ENCODE measurements around the gene RELN. TPM values are rescaled to one million over a fixed set of nuclear protein-coding genes. Genes with fewer than 3 reads are reported as not detected.
"Not testable (repeated sequence)": the region's sequence is repeated elsewhere in the genome, so short reads cannot be mapped to it uniquely, and the experiment has no call there.

RELN gene
- 2.1 TPM for polyA plus RNA-seq (ENCODE audit: insufficient read length)

DNA sequence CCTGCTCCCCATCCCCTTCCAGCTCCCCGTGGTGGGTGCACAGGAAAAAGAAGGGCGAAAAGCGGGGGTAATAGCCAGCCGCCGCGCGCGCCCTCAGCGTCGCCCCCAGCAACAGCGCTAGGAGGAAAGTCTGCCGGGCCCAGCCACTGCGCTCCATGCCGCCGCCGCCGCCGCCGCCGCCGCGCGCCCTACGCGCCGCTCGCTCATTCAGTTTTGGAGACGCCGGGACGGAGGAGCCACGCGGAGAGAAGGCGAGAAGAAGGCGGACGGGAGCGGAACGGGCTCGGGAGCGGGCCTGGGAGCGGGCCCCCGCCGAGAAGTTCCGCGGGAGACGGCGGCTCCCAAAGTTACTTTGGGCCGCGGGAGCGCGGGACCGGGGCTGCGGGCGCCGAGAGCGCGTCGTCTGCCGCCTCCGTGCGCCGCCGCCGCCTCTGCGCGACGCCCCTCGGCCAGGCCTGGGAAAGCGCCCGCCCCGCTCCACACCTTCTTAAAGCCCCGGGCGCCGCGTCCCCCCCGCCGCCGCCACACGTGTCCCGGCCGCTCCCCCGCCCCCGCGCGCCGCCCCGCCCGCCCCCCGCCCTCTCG is at the start of gene RELN:
Gene RELN, minus strand, starts transcription at position 459 of the 585 bp plus-strand sequence. Its CDS starts 302 bp downstream, at position 157.
- peak; percentile 33 for DNase-seq

DNA sequence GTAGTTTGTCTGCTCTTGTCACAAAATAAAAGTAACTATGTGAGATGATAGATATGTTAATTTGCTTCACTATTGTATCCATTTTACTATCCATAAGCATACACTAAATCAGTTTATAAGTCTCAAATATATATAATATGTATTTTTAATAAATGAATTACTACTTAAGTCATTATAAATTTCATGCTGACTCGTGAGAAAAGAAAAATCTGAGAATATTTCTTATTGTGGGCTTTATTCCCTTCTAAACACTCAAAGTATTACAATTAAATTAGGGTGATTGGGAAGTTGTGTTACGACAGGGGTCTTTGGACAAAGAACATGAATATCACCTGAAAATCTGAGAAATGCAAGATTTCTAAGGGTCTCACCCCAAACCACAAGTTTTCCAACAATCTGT is 48.7 kb upstream of the RELN start:
- no peak for DNase-seq

DNA sequence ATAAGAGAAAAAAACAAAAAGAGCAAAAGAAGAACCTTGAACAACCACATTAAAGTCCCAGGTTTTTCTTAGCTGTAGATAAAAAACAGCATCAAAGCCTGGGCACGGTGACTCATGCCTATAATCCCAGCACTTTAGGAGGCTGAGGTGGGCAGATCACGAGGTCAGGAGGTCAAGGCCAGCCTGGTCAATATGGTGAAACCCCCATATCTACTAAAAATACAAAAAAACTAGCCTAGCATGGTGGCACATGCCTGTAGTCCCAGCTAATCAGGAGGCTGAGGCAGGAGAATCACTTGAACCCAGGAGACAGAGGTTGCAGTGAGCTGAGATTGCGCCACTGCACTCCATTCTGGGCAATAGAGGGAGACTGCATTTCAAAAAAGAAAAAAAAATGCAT is 47.4 kb upstream of the RELN start:
- DNase-seq: not testable (repeated sequence)

DNA sequence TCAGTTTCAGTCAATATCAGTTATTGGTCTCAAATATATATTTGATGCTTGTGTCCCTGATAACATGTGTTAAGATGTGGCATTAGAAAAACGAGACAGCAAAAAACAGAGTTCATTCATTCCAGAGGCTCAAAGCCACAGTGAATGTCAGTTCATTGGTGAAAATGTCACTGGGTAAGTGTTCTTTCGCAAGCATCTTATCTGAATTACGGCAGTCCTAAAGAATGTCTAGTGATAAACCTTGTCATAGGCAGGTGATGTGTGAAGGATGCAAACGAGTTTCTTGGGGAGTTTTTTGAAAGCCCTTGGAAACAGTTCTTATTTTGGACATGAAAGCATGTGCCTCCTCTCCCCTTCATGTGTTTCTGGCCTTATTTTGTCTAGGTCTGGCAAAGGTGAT is 45.9 kb upstream of the RELN start:
- DNase-seq: no peak

DNA sequence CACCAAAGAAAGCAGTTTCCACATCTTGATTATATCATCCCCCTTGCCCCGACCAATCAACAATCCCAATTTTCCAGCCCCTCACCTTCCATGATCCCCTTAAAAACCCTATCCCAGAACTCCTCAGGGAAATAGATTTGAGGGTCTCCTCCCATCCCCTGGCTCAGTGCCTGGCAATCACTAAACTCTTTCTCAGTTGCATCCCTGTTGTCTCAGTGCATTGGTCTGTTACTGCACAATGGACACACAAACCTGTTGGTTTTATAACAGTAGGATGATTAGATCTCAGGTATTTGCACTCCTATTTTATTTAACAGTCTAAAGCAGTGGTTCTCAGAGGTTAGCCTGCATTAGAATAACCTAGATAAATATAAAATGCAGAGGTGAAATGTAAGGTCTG is 45.2 kb upstream of the RELN start:
- no peak for DNase-seq

DNA sequence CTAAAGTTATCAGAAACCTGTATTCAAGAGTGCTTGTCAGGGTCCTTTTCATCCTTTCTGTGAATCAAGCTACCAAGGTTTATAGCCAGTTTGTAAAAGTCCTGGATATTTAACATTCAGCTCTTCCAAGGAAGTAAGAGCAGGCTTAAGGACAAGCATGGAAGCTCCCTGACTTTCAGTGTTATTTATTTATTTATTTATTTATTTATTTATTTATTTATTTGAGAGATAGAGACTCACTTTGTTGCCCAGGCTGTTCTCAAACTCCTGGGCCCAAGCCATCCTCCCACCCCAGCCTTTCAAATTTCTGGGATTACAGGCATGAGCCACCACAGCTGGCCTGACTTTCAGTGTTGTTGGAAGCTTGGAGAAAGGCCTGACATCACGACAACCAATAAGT is 44.4 kb upstream of the RELN start:
- DNase-seq: no peak

DNA sequence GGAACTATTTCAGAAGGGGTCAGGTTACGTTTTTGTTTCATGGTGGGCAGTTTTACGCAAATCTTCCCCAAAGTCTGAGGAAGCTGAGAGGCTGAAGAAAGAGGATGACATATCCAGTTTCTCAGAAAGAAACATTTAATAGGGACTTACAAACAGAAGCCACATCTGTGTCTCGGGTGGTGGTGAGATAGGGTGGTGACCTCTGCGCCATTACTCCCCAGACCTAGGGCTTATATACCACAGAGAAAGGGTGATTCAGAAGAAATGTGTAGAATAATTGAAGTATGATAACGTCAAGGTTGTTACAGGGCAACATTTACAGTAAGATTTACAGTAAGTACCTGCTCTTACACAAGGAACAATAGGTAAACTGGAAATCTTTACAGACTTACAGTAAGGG is 43.0 kb upstream of the RELN start:
- no peak for DNase-seq

DNA sequence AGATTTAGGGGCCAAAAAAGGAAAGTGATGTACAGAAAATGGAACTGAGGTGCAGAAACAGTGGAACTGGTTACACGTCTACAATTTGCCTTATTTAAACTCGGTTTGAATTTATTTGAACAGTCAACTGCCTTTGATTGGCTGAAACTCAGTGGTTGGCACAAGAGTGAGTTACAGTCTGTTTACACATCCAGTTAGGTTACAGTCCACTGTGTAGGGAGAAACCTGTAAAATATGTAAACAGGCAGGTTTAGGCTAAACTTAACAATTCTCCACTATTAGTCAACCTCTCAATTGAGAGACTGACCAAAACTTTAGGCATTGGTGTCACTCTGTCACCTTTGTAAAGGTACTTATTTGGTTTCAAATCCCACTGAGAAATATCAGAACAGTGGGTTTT is 40.3 kb upstream of the RELN start:
- DNase-seq: no peak

DNA sequence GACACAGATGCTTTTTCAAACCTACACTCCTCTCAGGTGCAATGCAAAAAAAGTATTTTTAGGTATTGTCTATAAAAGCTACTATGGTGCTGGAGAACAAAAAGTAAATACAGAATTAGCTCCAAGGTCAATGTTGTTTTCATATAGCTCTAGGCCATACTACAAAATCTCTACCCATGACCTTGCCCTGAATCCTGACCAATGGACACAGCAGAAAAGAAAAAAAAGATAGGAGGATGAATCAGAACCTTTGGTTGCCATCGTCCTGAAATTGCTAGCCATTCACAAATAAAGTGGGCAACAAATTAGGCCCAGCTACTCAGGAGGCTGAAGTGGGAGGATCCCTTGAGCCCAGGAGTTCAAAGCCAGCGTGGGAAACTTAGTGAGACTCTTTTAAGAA is 35.2 kb upstream of the RELN start:
- DNase-seq: no peak

DNA sequence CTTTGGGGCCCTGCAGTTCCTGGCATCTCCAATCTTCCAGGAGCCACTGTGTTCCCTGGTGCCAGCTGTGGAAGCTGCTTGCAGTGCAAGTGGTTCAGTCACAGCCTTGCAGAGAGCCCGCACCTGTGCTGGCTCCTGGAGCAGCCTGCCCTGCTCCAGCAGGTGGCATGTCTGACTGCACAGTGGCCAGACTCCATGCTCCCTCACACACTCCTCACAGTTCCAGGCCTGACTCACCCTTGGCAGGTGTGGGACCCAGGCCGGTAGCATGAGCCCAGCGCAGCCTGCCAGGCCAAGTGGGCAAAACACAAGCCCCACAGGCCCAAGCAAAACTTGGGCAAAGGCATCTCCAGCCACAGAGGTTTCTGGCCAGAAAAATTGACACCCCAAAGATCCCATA is 33.6 kb upstream of the RELN start:
- DNase-seq: no peak

DNA sequence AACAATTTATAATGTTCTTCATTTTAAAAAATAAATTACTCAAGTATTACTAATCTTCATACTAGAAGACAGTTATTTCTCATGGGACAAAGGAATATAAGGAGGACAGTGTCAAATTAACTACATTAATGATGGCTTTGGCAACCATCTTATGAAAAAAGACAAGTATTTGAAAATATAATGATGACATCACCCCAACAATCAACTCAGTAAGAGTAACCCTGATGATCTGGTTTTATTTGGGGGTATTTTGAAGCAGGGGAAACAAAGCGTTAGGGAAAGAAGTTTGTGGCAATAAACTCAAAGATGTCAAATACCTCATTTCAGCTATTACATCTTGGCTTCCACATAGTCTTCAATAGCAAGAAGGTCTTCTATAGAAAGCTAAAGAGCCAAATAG is 29.0 kb upstream of the RELN start:
- no peak for DNase-seq

DNA sequence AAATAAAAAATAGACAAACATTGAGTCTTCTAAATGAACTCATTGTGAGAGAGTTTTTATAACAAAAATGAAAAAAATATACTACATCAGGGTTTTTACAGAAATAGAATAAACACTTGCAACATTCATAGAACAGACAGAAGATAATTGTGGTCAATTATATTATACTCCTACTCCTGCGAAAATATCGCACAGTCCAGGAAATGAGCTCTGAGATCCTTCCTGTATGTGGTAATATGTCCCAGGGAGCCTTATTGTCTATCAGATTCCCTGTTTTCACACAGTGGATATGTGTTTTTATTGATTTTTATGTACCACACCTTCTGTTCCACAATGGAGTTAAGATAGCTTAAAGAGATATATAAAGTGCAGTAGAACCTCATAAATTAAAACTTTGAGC is 27.5 kb upstream of the RELN start:
- no peak for DNase-seq

DNA sequence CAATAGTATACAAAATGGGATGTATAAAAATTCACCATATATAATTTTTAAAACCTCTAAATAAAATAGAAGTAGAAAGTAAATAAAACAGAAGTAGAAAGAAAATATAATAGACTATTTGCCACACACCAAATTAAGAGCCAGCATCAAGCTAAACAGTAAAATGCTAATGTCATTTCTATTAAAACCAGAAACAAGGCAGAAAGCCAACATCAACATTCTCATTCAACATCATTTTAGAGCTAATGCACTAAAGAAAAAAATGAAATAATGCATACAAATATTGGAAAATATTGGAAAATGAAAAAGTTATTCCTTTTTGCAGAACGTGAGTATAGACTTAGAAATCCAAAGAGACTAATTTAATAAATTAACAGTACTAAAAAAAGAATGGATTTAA is 23.4 kb upstream of the RELN start:
- no peak for DNase-seq

DNA sequence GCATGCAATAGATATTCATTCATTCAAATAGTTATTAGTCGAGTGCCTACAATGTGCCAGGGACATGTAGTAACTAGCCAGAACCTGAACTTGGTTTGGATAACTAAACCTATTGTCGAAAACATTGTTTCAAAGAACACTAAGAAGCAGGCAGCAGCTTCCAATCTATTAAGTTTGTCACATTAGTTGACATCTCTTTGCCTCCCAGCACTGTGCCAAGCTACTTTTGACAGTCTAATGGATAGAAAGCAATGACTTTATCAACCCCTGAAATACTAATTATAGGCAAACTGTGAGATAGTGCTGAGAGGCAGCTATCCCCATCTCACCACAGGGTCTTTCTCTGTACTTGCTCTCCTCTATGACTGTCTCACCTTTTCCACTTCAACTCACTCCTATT is 22.4 kb upstream of the RELN start:
- no peak for DNase-seq

DNA sequence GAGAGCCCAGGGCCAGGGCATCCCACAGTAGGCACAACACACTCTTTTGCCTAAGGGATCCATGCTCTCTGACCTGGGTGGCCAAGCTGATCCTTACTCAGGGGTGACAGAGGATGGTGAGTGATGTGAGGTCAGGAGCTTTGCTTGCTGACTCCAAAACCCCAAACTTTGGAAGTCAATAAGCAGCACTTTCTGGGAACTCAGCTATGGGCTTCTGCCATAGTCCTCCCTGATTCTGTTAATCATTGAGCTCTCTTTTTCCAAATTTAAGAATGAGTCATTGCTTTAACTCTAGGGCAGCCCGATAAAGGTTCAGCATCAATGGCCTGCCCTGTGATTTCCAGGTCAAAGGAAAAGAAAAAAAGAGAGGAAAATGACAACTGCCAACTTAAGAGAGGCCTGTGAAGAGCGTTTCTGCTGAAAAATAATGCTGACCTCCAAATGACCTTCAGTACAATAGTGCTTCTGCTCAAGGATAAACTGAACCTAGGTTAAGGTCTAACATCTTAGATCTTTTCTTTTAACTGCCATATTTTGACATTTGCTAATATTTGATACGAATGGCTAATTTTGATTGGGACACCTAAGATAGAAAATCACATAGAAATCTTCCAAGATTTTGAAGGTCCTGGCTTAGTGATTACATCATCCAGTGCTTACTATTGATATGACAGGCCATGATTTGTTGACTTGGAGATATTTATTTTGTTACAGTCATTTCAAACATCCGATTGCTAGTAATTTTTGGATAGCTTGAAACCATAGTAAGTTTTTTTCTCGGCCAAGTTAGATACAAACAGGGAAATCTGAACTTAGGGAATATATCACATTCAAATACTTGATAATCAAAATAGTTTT is 20.8 kb upstream of the RELN start:
- no peak for DNase-seq

DNA sequence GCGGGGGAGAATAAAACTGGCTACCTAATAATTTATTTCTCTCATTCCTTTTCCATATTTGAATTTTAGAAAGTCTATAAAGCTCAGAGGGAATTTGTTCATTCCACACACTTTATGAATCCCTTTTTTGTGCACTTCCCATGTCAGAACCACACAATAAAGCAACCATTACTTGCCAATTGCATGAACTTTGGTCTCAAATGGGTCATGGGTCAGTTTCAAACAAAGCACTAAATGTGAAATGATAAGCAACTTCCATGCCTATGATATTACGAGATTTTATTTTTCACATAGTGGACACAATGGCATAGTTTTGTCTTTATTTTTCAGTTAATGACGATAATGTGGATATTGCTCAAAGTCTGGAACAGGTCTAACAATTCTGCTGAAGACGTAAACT is 18.6 kb upstream of the RELN start:
- DNase-seq: no peak

DNA sequence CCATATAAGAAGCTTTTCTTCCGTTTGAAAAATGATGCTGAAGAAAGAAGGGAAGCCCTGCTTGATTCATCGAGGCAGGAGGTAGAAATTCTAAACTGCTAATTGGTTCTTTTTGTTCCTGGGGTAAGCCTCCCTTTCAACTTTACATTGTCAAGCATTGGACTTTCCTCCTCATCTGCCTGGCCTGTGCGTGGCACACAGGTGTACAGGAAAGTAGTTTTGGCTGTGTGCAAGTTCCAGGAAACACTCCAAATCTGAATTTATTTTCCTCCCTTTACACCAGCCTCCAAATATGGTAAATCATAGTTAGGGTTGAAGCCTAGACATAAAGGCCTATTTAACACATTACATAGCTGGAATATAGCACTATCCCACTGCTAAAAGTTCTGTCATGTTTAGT is 18.2 kb upstream of the RELN start:
- DNase-seq: no peak

DNA sequence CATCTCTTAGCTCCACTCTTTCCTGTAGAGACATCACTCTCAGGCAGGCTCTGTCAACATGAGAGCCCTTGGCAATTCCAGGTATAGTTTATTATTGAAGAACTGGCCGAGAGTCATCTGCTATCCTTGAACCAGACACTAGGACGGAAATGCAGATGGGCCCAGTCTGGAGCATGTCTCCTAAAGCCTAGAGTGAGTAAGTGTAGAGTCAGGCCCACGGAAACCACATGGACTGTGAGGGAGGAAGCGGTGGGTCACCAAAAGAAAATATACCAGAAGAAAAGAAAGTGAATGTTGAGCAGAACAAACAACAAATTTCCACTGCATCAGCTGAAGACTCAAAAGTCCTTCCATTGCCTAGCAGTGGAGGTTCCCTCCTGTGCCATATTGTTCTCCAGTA is 15.7 kb upstream of the RELN start:
- DNase-seq: no peak

DNA sequence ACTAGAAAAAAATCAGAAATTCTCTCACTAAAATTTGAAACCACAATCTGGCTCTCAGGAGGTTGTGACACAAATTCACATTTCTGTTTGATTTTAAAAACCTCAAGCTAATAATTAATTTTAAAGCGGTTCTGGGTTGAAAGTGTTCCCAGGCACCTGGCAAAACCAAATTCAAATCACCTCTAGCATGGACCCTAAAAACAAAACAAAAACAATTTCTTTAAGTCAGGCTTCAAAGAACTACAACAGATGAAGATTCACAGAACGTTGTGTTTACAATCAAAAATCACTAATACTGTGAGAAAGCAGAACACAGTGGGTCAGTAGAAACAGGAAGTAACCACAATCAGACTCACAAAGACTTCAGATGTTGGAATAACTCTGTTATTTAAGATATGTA is 7.2 kb upstream of the RELN start:
- no peak for DNase-seq

DNA sequence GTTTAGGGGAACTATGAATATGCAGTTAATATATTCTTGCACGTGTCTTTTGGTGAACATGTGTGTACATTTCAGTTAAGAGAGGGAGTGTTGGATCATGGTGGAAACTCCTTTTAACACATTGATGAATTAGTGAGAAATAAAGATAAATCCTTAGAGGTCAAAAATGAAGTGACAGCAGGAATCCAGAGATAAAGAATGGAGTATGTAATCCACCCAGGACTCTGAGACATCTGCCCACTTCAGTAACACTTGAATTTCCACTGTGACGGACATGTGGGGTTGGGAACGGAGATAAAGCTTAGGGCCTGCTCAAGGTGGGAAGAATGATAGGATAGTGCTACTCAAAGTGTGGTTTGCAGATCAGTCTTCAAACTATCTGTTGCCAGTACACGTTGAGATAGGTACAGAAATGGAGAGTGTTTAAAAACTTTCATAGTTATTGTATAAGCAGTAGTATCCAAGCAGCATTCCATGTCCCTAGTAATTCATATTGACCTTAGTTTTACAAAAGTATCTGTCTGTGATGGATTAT is 6.6 kb upstream of the RELN start:
- DNase-seq: no peak

DNA sequence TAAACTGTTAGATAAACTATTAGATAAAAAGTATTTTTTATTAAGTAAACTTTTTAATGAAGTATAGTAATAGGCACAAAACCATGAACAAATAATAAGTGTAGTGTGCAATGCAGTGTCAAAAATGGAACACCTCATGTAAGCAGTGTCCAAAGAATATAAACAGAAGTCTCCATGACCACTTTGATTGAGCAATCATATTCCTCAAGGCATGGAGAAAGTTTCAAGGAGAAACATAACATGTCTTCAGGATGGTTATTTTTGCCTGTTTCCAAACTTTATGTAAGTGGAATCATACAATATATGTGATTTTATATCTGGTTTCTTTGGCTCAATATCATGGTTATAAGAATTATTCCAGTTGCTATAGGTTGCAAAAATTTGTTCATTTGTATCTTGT is 6.1 kb upstream of the RELN start:
- no peak for DNase-seq

DNA sequence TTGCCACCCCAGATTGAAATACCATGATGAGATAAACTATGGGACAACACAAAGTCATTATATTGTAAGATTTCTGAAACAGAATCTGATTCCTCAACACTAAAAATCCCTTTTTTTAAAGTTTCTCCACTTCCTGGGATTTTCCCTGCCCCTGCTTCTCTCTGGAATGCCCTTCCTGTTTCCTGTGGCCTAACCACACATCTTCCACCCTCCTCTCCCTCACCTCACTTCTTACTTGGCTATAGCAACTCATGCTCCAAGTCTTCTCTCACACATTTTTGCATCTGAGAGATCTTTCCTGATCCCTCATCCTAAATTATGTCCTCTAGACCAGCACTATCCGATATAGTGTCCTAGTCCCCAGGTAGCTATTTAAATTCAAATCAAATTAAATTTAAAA is 4.1 kb upstream of the RELN start:
- DNase-seq: no peak

DNA sequence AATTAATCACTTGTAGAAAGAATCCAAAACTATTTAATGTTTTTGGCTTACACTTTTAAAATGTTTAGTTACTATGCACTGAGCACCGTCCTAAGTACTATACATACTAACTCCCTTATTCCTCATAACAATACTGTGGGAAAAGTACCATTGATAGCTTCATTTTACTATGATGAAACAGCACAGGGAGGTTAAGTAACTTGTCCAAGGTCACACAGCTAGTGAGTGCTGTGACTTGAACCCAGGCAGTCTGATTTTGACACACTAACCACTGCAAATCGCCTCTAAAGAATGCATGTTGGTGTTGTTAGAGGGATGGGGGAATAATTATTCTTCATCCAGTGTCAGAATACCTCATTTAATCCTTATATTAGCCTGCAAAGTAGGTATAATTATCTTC is 1.9 kb upstream of the RELN start:
- DNase-seq: no peak

DNA sequence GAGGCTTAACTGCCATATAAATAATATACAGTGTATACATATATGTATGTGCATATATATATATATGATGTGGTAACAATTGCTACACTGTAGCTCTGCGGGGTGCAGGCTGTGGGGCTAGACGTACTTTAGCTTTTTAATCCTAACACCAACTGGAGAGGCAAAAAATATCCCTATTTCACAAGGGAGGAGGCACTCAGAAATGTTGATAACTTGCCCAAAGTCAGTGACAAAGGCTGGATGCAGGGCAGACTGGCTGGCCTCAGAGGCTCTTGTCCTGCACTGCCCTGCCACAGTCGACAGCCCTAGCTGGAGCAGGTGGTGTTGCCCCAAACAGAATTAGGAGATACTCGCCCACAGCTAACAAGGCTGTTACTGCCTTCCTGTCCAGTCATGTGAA is 1.5 kb upstream of the RELN start:
- no peak for DNase-seq
